Fibroblast of lung (primary cell): ENCODE data around the gene SLC16A7.

Experiments
- CTCF ChIP-seq, 2 donors: IDR thresholded peaks in 1 of 2; conservative IDR thresholded peaks in 1 of 2; 1 replicate in 1 of 2; 2 replicates in 1 of 2; pipeline ENCODE4 v1.5.1; 2011 to 2012; ENCODE audit warnings: low read length in 2 of 2, control low read depth in 1 of 2, inconsistent platforms in 1 of 2, low read depth in 1 of 2, mild to moderate bottlenecking in 1 of 2
- EZH2 ChIP-seq: IDR thresholded peaks from 2 replicates; pipeline ENCODE4 v1.5.1; 2012; ENCODE audit warnings: low read length, control low read depth, mild to moderate bottlenecking; ENCODE audit errors: missing control alignments

- no peak for TF ChIP-seq CTCF (conservative IDR thresholded peaks at IDR 0.05 in 1 of 2, IDR thresholded peaks at IDR 0.05 in 1 of 2; ENCODE audit: low read depth in 1 of 2, low read length in 2 of 2)
- TF ChIP-seq EZH2: no peak
These were observed 112.7 kb downstream of the SLC16A7 start for GRCh38 chr12:59708484-59708883.
